ENCODE measurements around the gene MSRB1. TPM values are rescaled to one million over a fixed set of nuclear protein-coding genes. Genes with fewer than 3 reads are reported as not detected.

MSRB1 gene
- total RNA-seq, 4 donors from 2014 or later: 16.7 to 40.7 (median 35.2) TPM

GRCh38 chr16:1890708-1891050 is 52.3 kb downstream of the MSRB1 start:
- no peaks in the 10 kb centered on the region for H3K9me3 ChIP-seq
- no peaks in the 10 kb centered on the region for H3K36me3 ChIP-seq
- no peaks in the 10 kb centered on the region for H3K4me1 ChIP-seq
- DNase-seq: no peak
- H3K4me3 ChIP-seq: no peak overlapping the region
- ATAC-seq: no peak
- no peak for TF ChIP-seq POLR2A (IDR thresholded peaks at IDR 0.05)
- TF ChIP-seq, protein P1, sequence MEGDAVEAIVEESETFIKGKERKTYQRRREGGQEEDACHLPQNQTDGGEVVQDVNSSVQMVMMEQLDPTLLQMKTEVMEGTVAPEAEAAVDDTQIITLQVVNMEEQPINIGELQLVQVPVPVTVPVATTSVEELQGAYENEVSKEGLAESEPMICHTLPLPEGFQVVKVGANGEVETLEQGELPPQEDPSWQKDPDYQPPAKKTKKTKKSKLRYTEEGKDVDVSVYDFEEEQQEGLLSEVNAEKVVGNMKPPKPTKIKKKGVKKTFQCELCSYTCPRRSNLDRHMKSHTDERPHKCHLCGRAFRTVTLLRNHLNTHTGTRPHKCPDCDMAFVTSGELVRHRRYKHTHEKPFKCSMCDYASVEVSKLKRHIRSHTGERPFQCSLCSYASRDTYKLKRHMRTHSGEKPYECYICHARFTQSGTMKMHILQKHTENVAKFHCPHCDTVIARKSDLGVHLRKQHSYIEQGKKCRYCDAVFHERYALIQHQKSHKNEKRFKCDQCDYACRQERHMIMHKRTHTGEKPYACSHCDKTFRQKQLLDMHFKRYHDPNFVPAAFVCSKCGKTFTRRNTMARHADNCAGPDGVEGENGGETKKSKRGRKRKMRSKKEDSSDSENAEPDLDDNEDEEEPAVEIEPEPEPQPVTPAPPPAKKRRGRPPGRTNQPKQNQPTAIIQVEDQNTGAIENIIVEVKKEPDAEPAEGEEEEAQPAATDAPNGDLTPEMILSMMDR (IDR thresholded peaks at IDR 0.05 in 4 of 5, conservative IDR thresholded peaks at IDR 0.05 in 1 of 5): no peak
- intact Hi-C loops (cut with DNase I; ENCODE audit: low total_unique reads) (no loop called here), in situ Hi-C loops (cut with MboI; ENCODE audit: low sequenced_read_pairs in 4 of 4) (no loop called here)
- H3K27me3 ChIP-seq: peaks cover 8 to 21% (median 19%) of the 10 kb centered on the region in 3 donors
- H3K27ac ChIP-seq: no peak overlapping the region

- Histone ChIP-seq H3K36me3 (no peaks in the 10 kb centered on the region), H3K4me3 (no peak overlapping the region), H3K9me3 (no peaks in the 10 kb centered on the region), H3K4me1 (no peaks in the 10 kb centered on the region), H3K27me3 (peaks cover 8 to 21% (median 19%) of the 10 kb centered on the region in 3 donors), H3K27ac (no peak overlapping the region)
- ATAC-seq (no peak), DNase-seq (no peak)
- in situ Hi-C loops (cut with MboI; ENCODE audit: low sequenced_read_pairs in 4 of 4) (no loop called here), intact Hi-C loops (cut with DNase I; ENCODE audit: low total_unique reads) (no loop called here)
- TF ChIP-seq, protein P1 (IDR thresholded peaks at IDR 0.05 in 4 of 5, conservative IDR thresholded peaks at IDR 0.05 in 1 of 5): no peak
- no peak for TF ChIP-seq POLR2A (IDR thresholded peaks at IDR 0.05)
These were observed 52.8 kb downstream of the MSRB1 start for GRCh38 chr16:1890024-1890707.

Other genes starting within 250 kb of the MSRB1 start
- 10 to 100 TPM in 3 of 4 donors, 1 to 10 TPM in 1; 6.5 to 22.6 (median 13.9) TPM for gene MAPK8IP3, start 237.0 kb downstream of the MSRB1 start, total RNA-seq
- 10 to 100 TPM; 18.1 to 41.4 (median 34.2) TPM for gene NME3, start 171.7 kb downstream of the MSRB1 start, total RNA-seq
- gene EME2, start 170.4 kb downstream of the MSRB1 start, total RNA-seq: 1 to 10 TPM; 2.1 to 9.2 (median 6.2) TPM
- 100 to 1,000 TPM in 2 of 4 donors, 10 to 100 TPM in 2; 65.4 to 120 (median 90.0) TPM for gene MRPS34, start 170.1 kb downstream of the MSRB1 start, total RNA-seq
- 100 to 1,000 TPM in 1 of 4 donors, 10 to 100 TPM in 3; 86.2 to 161 (median 88.3) TPM for gene SPSB3, start 160.6 kb downstream of the MSRB1 start, total RNA-seq
- 100 to 1,000 TPM in 1 of 4 donors, 10 to 100 TPM in 3; 77.3 to 163 (median 80.7) TPM for gene NUBP2, start 160.2 kb downstream of the MSRB1 start, total RNA-seq
- under 1 TPM in 2 of 4 donors, not detected in 2; 0.20 to 0.22 TPM for gene IGFALS, start 149.5 kb downstream of the MSRB1 start, total RNA-seq
- gene HAGH, start 116.4 kb downstream of the MSRB1 start, total RNA-seq: 100 to 1,000 TPM; 216 to 440 (median 261) TPM
- gene FAHD1, start 116.0 kb downstream of the MSRB1 start, total RNA-seq: 10 to 100 TPM; 28.2 to 57.1 (median 49.1) TPM
- not detected for gene MEIOB, start 71.0 kb downstream of the MSRB1 start, total RNA-seq
- not detected for gene HS3ST6, start 24.8 kb downstream of the MSRB1 start, total RNA-seq
- 100 to 1,000 TPM; 116 to 354 (median 188) TPM for gene RPL3L, start 11.5 kb upstream of the MSRB1 start, total RNA-seq
- 1,000 to 10,000 TPM in 1 of 4 donors, 100 to 1,000 TPM in 3; 530 to 1,014 (median 743) TPM for gene NDUFB10, start 16.3 kb upstream of the MSRB1 start, total RNA-seq
- 1,000 to 10,000 TPM; 1,162 to 1,876 (median 1,684) TPM for gene RPS2, start 21.6 kb upstream of the MSRB1 start, total RNA-seq
- not detected for gene RNF151, start 23.7 kb upstream of the MSRB1 start, total RNA-seq
- gene TBL3, start 28.9 kb upstream of the MSRB1 start, total RNA-seq: 10 to 100 TPM; 48.2 to 79.5 (median 71.4) TPM
- gene NOXO1, start 38.3 kb upstream of the MSRB1 start, total RNA-seq: under 1 TPM in 2 of 4 donors, not detected in 2; 0.33 to 0.46 TPM
- gene GFER, start 41.0 kb upstream of the MSRB1 start, total RNA-seq: 10 to 100 TPM; 16.3 to 27.0 (median 20.1) TPM
- gene SYNGR3, start 46.8 kb upstream of the MSRB1 start, total RNA-seq: 1 to 10 TPM in 1 of 4 donors, not detected in 3; 2.3 TPM
- 10 to 100 TPM; 57.0 to 92.2 (median 75.4) TPM for gene ZNF598, start 66.6 kb upstream of the MSRB1 start, total RNA-seq
- not detected for gene NPW, start 76.6 kb upstream of the MSRB1 start, total RNA-seq
- gene NHERF2, start 83.7 kb upstream of the MSRB1 start, total RNA-seq: 10 to 100 TPM; 51.6 to 86.9 (median 74.4) TPM
- 10 to 100 TPM in 1 of 4 donors, 1 to 10 TPM in 3; 3.5 to 13.6 (median 6.4) TPM for gene NTHL1, start 104.6 kb upstream of the MSRB1 start, total RNA-seq
- gene TSC2, start 104.8 kb upstream of the MSRB1 start, total RNA-seq: 10 to 100 TPM; 44.5 to 62.7 (median 53.8) TPM
- 100 to 1,000 TPM; 168 to 376 (median 339) TPM for gene PKD1, start 192.7 kb upstream of the MSRB1 start, total RNA-seq
- gene RAB26, start 205.4 kb upstream of the MSRB1 start, total RNA-seq: 1 to 10 TPM in 2 of 4 donors, not detected in 2; 1.3 to 4.2 TPM
- 10 to 100 TPM; 39.5 to 71.4 (median 55.9) TPM for gene TRAF7, start 212.6 kb upstream of the MSRB1 start, total RNA-seq